IMR-90 (cell line): Measurements from ENCODE around the gene ZNF451. TPM values are rescaled to one million over a fixed set of nuclear protein-coding genes. Genes with fewer than 3 reads are reported as not detected.

Source experiments
- ATAC-seq: fragments of 200-7000 bp; cut with Tn5 transposase; 2 replicates; pipeline ENCODE4 v1.9.1; 2020; ENCODE audit warnings: low read depth, mild to moderate bottlenecking, moderate library complexity
- BruUV-seq: library from RNA; stranded (reverse); fragments of 400-500 nt; replicated peaks from 2 replicates; lab custom pipeline; 2021; lab: Mats Ljungman, UMichigan
- CTCF ChIA-PET: fragments of 300-600 bp; formaldehyde crosslinking; extraction: SDS; loops from one replicate; lab custom pipeline; 2021; ENCODE audit warnings: antibody characterized with exemption; lab: Yijun Ruan, JAX
- POLR2A ChIA-PET: fragments of 300-600 bp; sonication (Branson Sonifier 250); formaldehyde crosslinking; loops from one replicate; lab custom pipeline; 2022; ENCODE audit warnings: antibody characterized with exemption; ENCODE audit not compliant: unreplicated experiment; lab: Charles Lee
- DNase-seq: peaks from one replicate; pipeline ENCODE4 v3.0.0; 2013
- H2AFZ ChIP-seq: replicated peaks from 2 replicates; pipeline ENCODE3; 2013; ENCODE audit warnings: low read length, mild to moderate bottlenecking; ENCODE audit not compliant: poor library complexity
- H2AK5ac ChIP-seq: 2 replicates; pipeline ENCODE4 v1.6.1; 2013; ENCODE audit warnings: low read depth, low read length, inconsistent platforms
- H2AK9ac ChIP-seq: replicated peaks from 2 replicates; pipeline ENCODE3; 2013; ENCODE audit warnings: mild to moderate bottlenecking, low read depth, low read length, moderate library complexity; ENCODE audit not compliant: poor library complexity
- H2BK120ac ChIP-seq: 2 replicates; pipeline ENCODE4 v1.6.1; 2013; ENCODE audit warnings: low read depth, low read length, inconsistent platforms
- H2BK15ac ChIP-seq: 3 replicates; pipeline ENCODE4 v1.6.1; 2013; ENCODE audit warnings: low read depth, low read length, inconsistent platforms
- H2BK20ac ChIP-seq: 2 replicates; pipeline ENCODE4 v1.6.1; 2013; ENCODE audit warnings: low read depth, mild to moderate bottlenecking, inconsistent platforms, low read length, moderate library complexity
- H2BK5ac ChIP-seq: 2 replicates; pipeline ENCODE4 v1.6.1; 2013; ENCODE audit warnings: mild to moderate bottlenecking, low read depth, low read length, inconsistent platforms; ENCODE audit not compliant: poor library complexity, severe bottlenecking
- H3K14ac ChIP-seq: replicated peaks from 2 replicates; pipeline ENCODE4 v1.6.1; 2013; ENCODE audit warnings: low read depth, low read length, inconsistent platforms
- H3K18ac ChIP-seq: 2 replicates; pipeline ENCODE4 v1.6.1; 2013; ENCODE audit warnings: low read depth, low read length, control low read depth
- H3K23ac ChIP-seq: 2 replicates; pipeline ENCODE4 v1.6.1; 2013; ENCODE audit warnings: low read depth, low read length, inconsistent platforms
- H3K27ac ChIP-seq: 2 replicates; pipeline ENCODE4 v1.5.1; 2013; ENCODE audit warnings: mild to moderate bottlenecking, control low read depth, low read length; ENCODE audit not compliant: insufficient read depth
- H3K27me3 ChIP-seq: 2 replicates; pipeline ENCODE4 v1.6.1; 2013; ENCODE audit warnings: low read length; ENCODE audit not compliant: control insufficient read depth, insufficient read depth
- H3K36me3 ChIP-seq: 2 replicates; pipeline ENCODE4 v1.6.1; 2013; ENCODE audit warnings: low read length, mixed read lengths; ENCODE audit not compliant: control insufficient read depth, insufficient read depth
- H3K4ac ChIP-seq: 2 replicates; pipeline ENCODE4 v1.6.1; 2013; ENCODE audit warnings: low read depth, low read length, inconsistent platforms
- H3K4me1 ChIP-seq: 2 replicates; pipeline ENCODE4 v1.6.1; 2013; ENCODE audit warnings: low read length, mixed read lengths; ENCODE audit not compliant: control insufficient read depth, insufficient read depth
- H3K4me2 ChIP-seq: 2 replicates; pipeline ENCODE4 v1.6.1; 2013; ENCODE audit warnings: low read depth, mild to moderate bottlenecking, control low read depth, low read length, moderate library complexity
- H3K4me3 ChIP-seq: 2 replicates; pipeline ENCODE4 v1.5.1; 2013; ENCODE audit warnings: low read depth, mild to moderate bottlenecking, control low read depth, low read length, moderate library complexity; ENCODE audit not compliant: insufficient read depth
- H3K56ac ChIP-seq: 2 replicates; pipeline ENCODE4 v1.6.1; 2013; ENCODE audit warnings: low read length, inconsistent platforms; ENCODE audit not compliant: insufficient read depth; ENCODE audit errors: extremely low read depth
- H3K79me1 ChIP-seq, 2 experiments: 2 replicates each; pipeline ENCODE4 v1.6.1; 2013; ENCODE audit warnings: low read length in 2 of 2, inconsistent platforms in 1 of 2, low read depth in 1 of 2
- H3K9ac ChIP-seq: 2 replicates; pipeline ENCODE4 v1.6.1; 2013; ENCODE audit warnings: low read depth, low read length, control low read depth
- H3K9me1 ChIP-seq: 2 replicates; pipeline ENCODE4 v1.6.1; 2013; ENCODE audit warnings: low read length, inconsistent platforms; ENCODE audit not compliant: insufficient read depth
- H3K9me3 ChIP-seq: 2 replicates; pipeline ENCODE4 v1.6.1; 2013; ENCODE audit warnings: low read length; ENCODE audit not compliant: control insufficient read depth, insufficient read depth
- H4K20me1 ChIP-seq: 2 replicates; pipeline ENCODE4 v1.6.1; 2013; ENCODE audit warnings: low read length, inconsistent platforms; ENCODE audit not compliant: insufficient read depth
- H4K5ac ChIP-seq: 2 replicates; pipeline ENCODE4 v1.6.1; 2013; ENCODE audit warnings: mild to moderate bottlenecking, low read depth, low read length, control low read depth
- H4K8ac ChIP-seq, 2 experiments: 2 replicates each; pipeline ENCODE4 v1.6.1; 2013; ENCODE audit warnings: low read depth in 2 of 2, low read length in 2 of 2, control low read depth in 1 of 2, inconsistent platforms in 1 of 2
- H4K91ac ChIP-seq: 2 replicates; pipeline ENCODE4 v1.6.1; 2013; ENCODE audit warnings: low read depth, low read length, inconsistent platforms; ENCODE audit not compliant: insufficient read depth
- BHLHE40 ChIP-seq: fragments of 150-350 bp; IDR thresholded peaks from 2 replicates; pipeline ENCODE4 v1.6.1; 2016; ENCODE audit warnings: mild to moderate bottlenecking, low read depth, low read length
- CEBPB ChIP-seq: IDR thresholded peaks from 2 replicates; pipeline ENCODE4 v1.6.1; 2012; ENCODE audit warnings: low read depth, low read length, improper control_type of control experiment
- CHD1 ChIP-seq: IDR thresholded peaks from 2 replicates; pipeline ENCODE4 v1.6.1; 2012; ENCODE audit warnings: low read depth, low read length, improper control_type of control experiment
- CTCF ChIP-seq: conservative IDR thresholded peaks from 2 replicates; pipeline ENCODE4 v1.5.1; 2012; ENCODE audit warnings: mild to moderate bottlenecking, low read depth, low read length, improper control_type of control experiment
- ELK1 ChIP-seq: fragments of 150-350 bp; IDR thresholded peaks from 2 replicates; pipeline ENCODE4 v1.6.1; 2016; ENCODE audit warnings: low read depth, mild to moderate bottlenecking, low read length, moderate library complexity, borderline replicate concordance
- FOS ChIP-seq: fragments of 150-350 bp; IDR thresholded peaks from 2 replicates; pipeline ENCODE4 v1.6.1; 2016; ENCODE audit warnings: low read depth, low read length
- MAFK ChIP-seq: IDR thresholded peaks from 2 replicates; pipeline ENCODE4 v1.6.1; 2012; ENCODE audit warnings: low read depth, low read length, improper control_type of control experiment
- MAZ ChIP-seq: IDR thresholded peaks from 2 replicates; pipeline ENCODE4 v1.6.1; 2012; ENCODE audit warnings: low read depth, mild to moderate bottlenecking, low read length, improper control_type of control experiment, moderate library complexity, borderline replicate concordance
- MXI1 ChIP-seq: IDR thresholded peaks from 2 replicates; pipeline ENCODE4 v1.6.1; 2012; ENCODE audit warnings: low read depth, mild to moderate bottlenecking, low read length, moderate library complexity, borderline replicate concordance
- NFE2L2 ChIP-seq: fragments of 150-350 bp; IDR thresholded peaks from 2 replicates; pipeline ENCODE4 v1.6.1; 2016; ENCODE audit warnings: low read depth, mild to moderate bottlenecking, low read length
- POLR2A ChIP-seq: IDR thresholded peaks from 2 replicates; pipeline ENCODE4 v1.6.1; 2012; ENCODE audit warnings: mild to moderate bottlenecking, low read depth, low read length
- RAD21 ChIP-seq: IDR thresholded peaks from 2 replicates; pipeline ENCODE4 v1.6.1; 2012; ENCODE audit warnings: low read length, improper control_type of control experiment
- RCOR1 ChIP-seq: IDR thresholded peaks from 2 replicates; pipeline ENCODE4 v1.6.1; 2012; ENCODE audit warnings: mild to moderate bottlenecking, low read length, improper control_type of control experiment; ENCODE audit not compliant: insufficient replicate concordance
- RFX5 ChIP-seq: IDR thresholded peaks from 2 replicates; pipeline ENCODE4 v1.8.0; 2012; ENCODE audit warnings: low read depth, mild to moderate bottlenecking, low read length, moderate library complexity
- SMC3 ChIP-seq: fragments of 150-350 bp; IDR thresholded peaks from 2 replicates; pipeline ENCODE4 v1.6.1; 2016; ENCODE audit warnings: low read depth, mild to moderate bottlenecking, antibody characterized with exemption, low read length, moderate library complexity
- USF2 ChIP-seq: fragments of 150-350 bp; IDR thresholded peaks from 2 replicates; pipeline ENCODE4 v1.6.1; 2017; ENCODE audit warnings: mild to moderate bottlenecking, antibody characterized with exemption, low read length, low read depth
- WGBS, 2 experiments: methylation state at CpG; one replicate each; pipeline versions ENCODE4 v1.1.5 to v1.1.7; 2013; ENCODE audit warnings: missing lambda C conversion rate in 2 of 2; ENCODE audit not compliant: insufficient read length in 1 of 2; ENCODE audit errors: extremely low coverage in 2 of 2; 5-methylcytosine and 5-hydroxymethylcytosine counted together
- dilution Hi-C: fragments of 300-500 bp; cut with HindIII; formaldehyde crosslinking; loops from one replicate; pipeline ENCODE4 v1.14.3; 2018; ENCODE audit warnings: low sequenced_read_pairs; ENCODE audit not compliant: unreplicated experiment
- in situ Hi-C: fragments of 300-500 bp; cut with MboI; formaldehyde crosslinking; loops from 3 replicates; pipeline ENCODE4 v1.14.3; 2019; ENCODE audit warnings: low sequenced_read_pairs, inconsistent platforms, mixed read lengths
- intact Hi-C: fragments of 100-400 bp; cut with micrococcal nuclease; formaldehyde crosslinking; loops from 2 replicates; pipeline ENCODE4 v1.10.0; 2022
- polyA plus RNA-seq, 3 experiments: library from polyadenylated mRNA; depleted of rRNA; stranded (reverse); fragments of >200 nt; gene quantifications; 2 replicates each; pipeline ENCODE4 v1.2.3, GENCODE V29; 2012; ENCODE audit warnings: low replicate concordance in 1 of 3
- total RNA-seq: library from RNA; depleted of rRNA; stranded (reverse); fragments of >200 nt; gene quantifications from 2 replicates; pipeline ENCODE4 v1.2.3, GENCODE V29; 2012

Gene ZNF451
- total and polyA plus RNA-seq, 2 of the 4 experiments (the other 2 are of a cell fraction): 10.0 to 48.6 TPM

- Histone ChIP-seq H3K79me1 (peaks cover 10 to 11% of the 10 kb centered on the region in 2 experiments; a peak in 3 of 4 replicates), H4K5ac (no peak overlapping the region), H3K36me3 (peaks cover 17% of the 10 kb centered on the region), H4K91ac (no peak overlapping the region), H2BK5ac (no peak overlapping the region), H2AK5ac (no peak overlapping the region), H3K27ac (no peak overlapping the region), H3K14ac (no peak overlapping the region), H2AFZ (no peak overlapping the region), H3K9me3 (no peaks in the 10 kb centered on the region), H4K8ac (no peak overlapping the region), H3K4ac (no peak overlapping the region), H3K9ac (no peak overlapping the region), H3K9me1 (no peaks in the 10 kb centered on the region), H3K4me3 (no peak overlapping the region), H3K4me1 (peaks cover 2% of the 10 kb centered on the region), H4K20me1 (no peaks in the 10 kb centered on the region), H3K23ac (no peak overlapping the region), H2BK15ac (no peak overlapping the region), H2BK20ac (no peak overlapping the region), H2AK9ac (no peak overlapping the region), H3K4me2 (no peak overlapping the region), H3K56ac (no peak overlapping the region), H3K27me3 (no peaks in the 10 kb centered on the region), H2BK120ac (no peak overlapping the region), H3K18ac (no peak overlapping the region)
- ChIA-PET CTCF (no interaction called here), POLR2A (no interaction called here)
- ATAC-seq: no peak
- in situ Hi-C loops (no loop called here), intact Hi-C loops (no loop called here), dilution Hi-C loops (no loop called here)
- TF ChIP-seq RAD21 (no peak), RFX5 (no peak), CHD1 (no peak), CEBPB (no peak), CTCF (no peak), USF2 (no peak), MXI1 (no peak), RCOR1 (no peak), ELK1 (no peak), MAFK (no peak), SMC3 (no peak), BHLHE40 (no peak), MAZ (no peak), POLR2A (no peak), FOS (no peak), NFE2L2 (no peak)
- DNase-seq: no peak
- WGBS, 2 experiments: no CpG with 5 or more reads among the region's 3 CpGs
- no TSS peak for BruUV-seq
Measured at GRCh38 chr6:57063847-57064246, 26.1 kb upstream of the ZNF451 start.
